ENCODE data around the gene UPP2.
A peak's percentile ranks its signal among the peaks of the same experiment; 100 is the strongest.

UPP2 gene

GRCh38 chr2:158138255-158138654, 36.6 kb downstream of the UPP2 start:
- no peak overlapping the region for H3K9ac ChIP-seq (ENCODE audit: insufficient read length)
- peak; percentile 40 for DNase-seq (ENCODE audit: low read depth, low spot score)
- no peaks in the 10 kb centered on the region for H3K9me3 ChIP-seq (ENCODE audit: low read depth, low read length)
- H3K36me3 ChIP-seq (ENCODE audit: insufficient read depth, low read length) = no peaks in the 10 kb centered on the region
- TF ChIP-seq FOXP2 (optimal IDR thresholded peaks at IDR 0.05; ENCODE audit: control extremely low read depth, extremely low read length, insufficient read depth) (no peak), EZH2 (IDR thresholded peaks at IDR 0.05) (no peak), POLR2AphosphoS5 (IDR thresholded peaks at IDR 0.05; ENCODE audit: borderline replicate concordance, low read depth, low read length) (no peak; the same call in 1 of the 2 replicates)
- no peak overlapping the region for H3K4me3 ChIP-seq
- no peak overlapping the region for H3K27ac ChIP-seq

- H3K9me3 ChIP-seq (ENCODE audit: low read depth, low read length) = no peaks in the 10 kb centered on the region
- H3K9ac ChIP-seq (ENCODE audit: insufficient read length) = no peak overlapping the region
- H3K4me3 ChIP-seq = no peak overlapping the region
- peak overlapping the region; percentile 28; the same call in 1 of the 2 replicates for H3K27ac ChIP-seq
- no peak for TF ChIP-seq POLR2AphosphoS5 (IDR thresholded peaks at IDR 0.05; ENCODE audit: borderline replicate concordance, low read depth, low read length)
- TF ChIP-seq EZH2 (IDR thresholded peaks at IDR 0.05) = no peak
- TF ChIP-seq FOXP2 (optimal IDR thresholded peaks at IDR 0.05; ENCODE audit: control extremely low read depth, extremely low read length, insufficient read depth) = no peak
- DNase-seq (ENCODE audit: low read depth, low spot score) = no peak
- no peaks in the 10 kb centered on the region for H3K36me3 ChIP-seq (ENCODE audit: insufficient read depth, low read length)
These were observed 38.5 kb downstream of the UPP2 start for GRCh38 chr2:158140201-158140600.

GRCh38 chr2:158142165-158142564, 40.5 kb downstream of the UPP2 start:
- TF ChIP-seq FOXP2 (optimal IDR thresholded peaks at IDR 0.05; ENCODE audit: control extremely low read depth, extremely low read length, insufficient read depth) = no peak
- no peak overlapping the region for H3K9ac ChIP-seq (ENCODE audit: insufficient read length)
- H3K27ac ChIP-seq = no peak overlapping the region
- no peak for DNase-seq (ENCODE audit: low read depth, low spot score)
- no peaks in the 10 kb centered on the region for H3K9me3 ChIP-seq (ENCODE audit: low read depth, low read length)
- H3K36me3 ChIP-seq (ENCODE audit: insufficient read depth, low read length) = no peaks in the 10 kb centered on the region
- H3K4me3 ChIP-seq = no peak overlapping the region

GRCh38 chr2:158142568-158143332, 41.1 kb downstream of the UPP2 start:
- Histone ChIP-seq H3K4me3 (no peak overlapping the region), H3K36me3 (ENCODE audit: insufficient read depth, low read length) (no peaks in the 10 kb centered on the region), H3K9me3 (ENCODE audit: low read depth, low read length) (no peaks in the 10 kb centered on the region), H3K9ac (ENCODE audit: insufficient read length) (no peak overlapping the region), H3K27ac (0 out of 2 replicates have a peak overlapping the region, but pooled peaks have one; percentile 33)
- no peak for TF ChIP-seq FOXP2 (optimal IDR thresholded peaks at IDR 0.05; ENCODE audit: control extremely low read depth, extremely low read length, insufficient read depth)
- TF ChIP-seq EZH2 (IDR thresholded peaks at IDR 0.05) = no peak
- no peak for TF ChIP-seq POLR2AphosphoS5 (IDR thresholded peaks at IDR 0.05; ENCODE audit: borderline replicate concordance, low read depth, low read length)
- no peak for DNase-seq (ENCODE audit: low read depth, low spot score)

GRCh38 chr2:158143703-158144360, 42.2 kb downstream of the UPP2 start:
- Histone ChIP-seq H3K9me3 (ENCODE audit: low read depth, low read length) (no peaks in the 10 kb centered on the region), H3K27ac (no peak overlapping the region), H3K4me3 (no peak overlapping the region), H3K9ac (ENCODE audit: insufficient read length) (no peak overlapping the region), H3K36me3 (ENCODE audit: insufficient read depth, low read length) (no peaks in the 10 kb centered on the region)
- no peak for TF ChIP-seq EZH2 (IDR thresholded peaks at IDR 0.05)
- no peak for TF ChIP-seq POLR2AphosphoS5 (IDR thresholded peaks at IDR 0.05; ENCODE audit: borderline replicate concordance, low read depth, low read length)
- TF ChIP-seq FOXP2 (optimal IDR thresholded peaks at IDR 0.05; ENCODE audit: control extremely low read depth, extremely low read length, insufficient read depth) = no peak
- no peak for DNase-seq (ENCODE audit: low read depth, low spot score)

- H3K27ac ChIP-seq = no peak overlapping the region
- no peaks in the 10 kb centered on the region for H3K9me3 ChIP-seq (ENCODE audit: low read depth, low read length)
- no peaks in the 10 kb centered on the region for H3K36me3 ChIP-seq (ENCODE audit: insufficient read depth, low read length)
- TF ChIP-seq EZH2 (IDR thresholded peaks at IDR 0.05) = no peak
- no peak for TF ChIP-seq FOXP2 (optimal IDR thresholded peaks at IDR 0.05; ENCODE audit: control extremely low read depth, extremely low read length, insufficient read depth)
- TF ChIP-seq POLR2AphosphoS5 (IDR thresholded peaks at IDR 0.05; ENCODE audit: borderline replicate concordance, low read depth, low read length) = no peak
- DNase-seq (ENCODE audit: low read depth, low spot score) = no peak
- no peak overlapping the region for H3K9ac ChIP-seq (ENCODE audit: insufficient read length)
- no peak overlapping the region for H3K4me3 ChIP-seq
These were observed 43.4 kb downstream of the UPP2 start for GRCh38 chr2:158144914-158145625.

- no peak for TF ChIP-seq POLR2AphosphoS5 (IDR thresholded peaks at IDR 0.05; ENCODE audit: borderline replicate concordance, low read depth, low read length)
- TF ChIP-seq FOXP2 (optimal IDR thresholded peaks at IDR 0.05; ENCODE audit: control extremely low read depth, extremely low read length, insufficient read depth) = no peak
- TF ChIP-seq EZH2 (IDR thresholded peaks at IDR 0.05) = no peak
- DNase-seq (ENCODE audit: low read depth, low spot score) = no peak
- no peak overlapping the region for H3K4me3 ChIP-seq
- no peaks in the 10 kb centered on the region for H3K36me3 ChIP-seq (ENCODE audit: insufficient read depth, low read length)
- no peak overlapping the region for H3K27ac ChIP-seq
- no peaks in the 10 kb centered on the region for H3K9me3 ChIP-seq (ENCODE audit: low read depth, low read length)
- H3K9ac ChIP-seq (ENCODE audit: insufficient read length) = no peak overlapping the region
These were observed 51.8 kb downstream of the UPP2 start for GRCh38 chr2:158153270-158154015.

GRCh38 chr2:158154596-158154995, 52.9 kb downstream of the UPP2 start:
- no peaks in the 10 kb centered on the region for H3K9me3 ChIP-seq (ENCODE audit: low read depth, low read length)
- no peak for DNase-seq (ENCODE audit: low read depth, low spot score)
- no peak overlapping the region for H3K27ac ChIP-seq
- no peak overlapping the region for H3K4me3 ChIP-seq
- H3K9ac ChIP-seq (ENCODE audit: insufficient read length) = no peak overlapping the region
- TF ChIP-seq FOXP2 (optimal IDR thresholded peaks at IDR 0.05; ENCODE audit: control extremely low read depth, extremely low read length, insufficient read depth) (no peak), EZH2 (IDR thresholded peaks at IDR 0.05) (no peak), POLR2AphosphoS5 (IDR thresholded peaks at IDR 0.05; ENCODE audit: borderline replicate concordance, low read depth, low read length) (no peak)
- H3K36me3 ChIP-seq (ENCODE audit: insufficient read depth, low read length) = no peaks in the 10 kb centered on the region
